HG03103 (cell line): ENCODE measurements around the gene PHF21B.
"Not testable (repeated sequence)": the region's sequence is repeated elsewhere in the genome, so short reads cannot be mapped to it uniquely, and the experiment has no call there.

Experiments
- ATAC-seq: cut with Tn5 transposase; IDR thresholded peaks from one replicate; pipeline ENCODE4 v1.9.1; 2021; ENCODE audit warnings: low read depth; ENCODE audit not compliant: unreplicated experiment

PHF21B gene

DNA sequence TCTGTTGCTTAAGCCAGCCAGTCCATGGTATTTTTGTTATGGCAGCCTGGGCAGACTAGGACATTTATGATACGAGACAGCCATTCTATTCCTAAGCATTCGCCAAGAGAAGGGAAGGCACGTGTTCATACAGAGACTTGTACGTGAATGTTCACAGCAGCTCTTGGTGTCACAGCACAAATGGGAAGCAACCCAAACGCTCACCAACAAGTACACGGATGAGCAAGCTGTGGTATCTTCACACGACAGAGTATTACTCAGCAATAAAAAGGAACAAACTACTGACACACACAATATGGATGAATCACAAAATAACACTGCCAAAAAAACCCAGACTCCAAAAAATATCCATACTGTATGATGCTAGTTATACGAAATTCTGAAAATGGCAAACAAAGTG lies 85.1 kb downstream of the PHF21B start:
- no peak for ATAC-seq

DNA sequence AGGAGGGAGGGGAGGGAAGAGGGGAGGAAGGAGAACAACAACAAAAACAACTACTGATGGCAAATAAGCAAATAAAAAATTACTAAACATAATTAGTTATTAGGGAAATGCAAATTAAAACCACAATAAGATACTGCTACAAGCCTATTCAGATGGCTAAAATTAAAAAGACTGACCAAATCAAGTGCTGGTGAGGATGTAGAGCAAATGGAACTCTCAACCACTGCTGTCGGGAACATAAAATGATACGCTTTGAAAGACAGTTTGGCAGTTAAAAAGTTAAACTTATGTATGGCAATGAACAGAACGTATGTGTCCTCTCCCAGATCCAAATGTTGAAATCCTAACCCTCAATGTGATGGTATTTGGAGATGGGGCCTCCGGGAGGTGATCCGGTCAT lies 85.7 kb downstream of the PHF21B start:
- no peak for ATAC-seq

DNA sequence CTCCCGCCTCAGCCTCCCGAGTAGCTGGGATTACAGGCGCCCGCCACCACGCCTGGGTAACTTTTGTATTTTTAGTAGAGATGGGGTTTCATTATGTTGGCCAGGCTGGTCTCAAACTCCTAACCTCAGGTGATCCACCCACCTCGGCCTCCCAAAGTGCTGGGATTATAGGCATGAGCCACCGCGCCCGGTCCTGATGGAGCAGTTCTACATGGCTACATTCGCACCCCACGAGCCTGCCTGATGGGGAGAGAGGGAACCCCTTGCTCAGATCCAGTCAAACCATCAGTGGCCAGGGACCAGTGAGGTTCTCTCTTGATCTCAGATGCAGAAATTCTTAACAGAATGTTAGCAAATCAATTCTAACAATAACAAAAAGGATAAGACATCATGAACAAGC lies 88.0 kb downstream of the PHF21B start:
- ATAC-seq, result not testable (repeated sequence)

DNA sequence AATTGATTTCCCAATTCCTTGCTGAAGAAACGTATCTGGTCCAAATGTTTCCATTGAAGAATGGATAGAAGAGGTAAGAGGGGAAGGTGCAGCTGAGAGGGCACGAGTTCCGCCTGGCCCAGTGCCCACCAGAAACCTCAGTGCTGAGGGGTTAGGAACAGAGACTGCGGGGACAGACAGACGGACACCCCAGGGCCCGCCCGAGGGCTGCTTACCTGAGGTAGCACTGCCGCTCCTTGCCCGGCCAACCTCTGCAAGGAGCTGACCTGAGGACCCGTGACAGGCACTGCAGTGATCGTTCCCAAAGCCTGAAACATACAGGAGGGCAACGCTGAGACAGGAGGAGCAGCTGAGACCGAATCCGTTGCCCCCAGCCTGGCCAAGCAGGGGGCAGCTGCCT lies 89.6 kb downstream of the PHF21B start:
- ATAC-seq, result no peak

DNA sequence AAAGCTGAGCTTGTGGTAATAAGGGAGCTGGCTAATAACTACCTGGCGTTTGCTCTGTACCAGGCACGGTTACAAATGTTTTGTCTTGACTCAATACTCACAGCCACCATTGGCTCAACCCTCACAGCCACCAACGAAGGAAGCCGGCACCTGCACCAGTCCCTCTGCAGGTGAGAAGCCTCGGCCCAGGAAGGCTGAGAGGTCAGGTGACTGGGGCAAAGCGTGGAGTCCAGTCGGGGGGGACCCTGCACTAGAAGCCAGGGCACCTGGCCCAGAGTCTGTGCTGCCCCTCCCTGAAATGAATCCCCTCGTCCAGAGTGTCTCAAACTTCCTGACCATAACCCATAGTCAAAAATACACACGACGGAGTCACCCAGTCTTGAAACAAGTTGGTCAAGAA lies 90.1 kb downstream of the PHF21B start:
- no peak for ATAC-seq

DNA sequence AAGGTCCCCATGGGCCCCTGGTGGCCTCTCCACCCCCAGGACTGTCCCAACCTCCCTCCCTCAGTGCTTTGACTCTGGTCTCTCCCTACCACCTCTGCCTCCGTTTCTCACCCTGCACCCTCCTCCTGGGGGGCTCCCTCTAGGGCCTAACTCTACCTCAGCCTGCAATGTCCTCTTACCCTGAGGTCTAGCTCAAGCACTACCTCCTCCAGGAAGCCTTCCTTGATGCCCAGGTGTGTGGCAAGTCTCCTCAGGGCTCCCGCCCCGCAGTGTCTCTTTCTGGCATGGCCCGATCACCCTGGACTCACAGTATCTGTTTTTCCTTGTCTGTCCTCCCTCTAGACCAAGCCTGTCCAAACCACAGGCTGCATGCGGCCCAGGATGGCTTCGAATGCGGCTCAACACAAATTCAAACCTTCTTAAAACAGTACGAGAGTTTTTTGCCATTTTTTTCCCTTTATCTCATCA lies 90.8 kb downstream of the PHF21B start:
- ATAC-seq, result no peak

DNA sequence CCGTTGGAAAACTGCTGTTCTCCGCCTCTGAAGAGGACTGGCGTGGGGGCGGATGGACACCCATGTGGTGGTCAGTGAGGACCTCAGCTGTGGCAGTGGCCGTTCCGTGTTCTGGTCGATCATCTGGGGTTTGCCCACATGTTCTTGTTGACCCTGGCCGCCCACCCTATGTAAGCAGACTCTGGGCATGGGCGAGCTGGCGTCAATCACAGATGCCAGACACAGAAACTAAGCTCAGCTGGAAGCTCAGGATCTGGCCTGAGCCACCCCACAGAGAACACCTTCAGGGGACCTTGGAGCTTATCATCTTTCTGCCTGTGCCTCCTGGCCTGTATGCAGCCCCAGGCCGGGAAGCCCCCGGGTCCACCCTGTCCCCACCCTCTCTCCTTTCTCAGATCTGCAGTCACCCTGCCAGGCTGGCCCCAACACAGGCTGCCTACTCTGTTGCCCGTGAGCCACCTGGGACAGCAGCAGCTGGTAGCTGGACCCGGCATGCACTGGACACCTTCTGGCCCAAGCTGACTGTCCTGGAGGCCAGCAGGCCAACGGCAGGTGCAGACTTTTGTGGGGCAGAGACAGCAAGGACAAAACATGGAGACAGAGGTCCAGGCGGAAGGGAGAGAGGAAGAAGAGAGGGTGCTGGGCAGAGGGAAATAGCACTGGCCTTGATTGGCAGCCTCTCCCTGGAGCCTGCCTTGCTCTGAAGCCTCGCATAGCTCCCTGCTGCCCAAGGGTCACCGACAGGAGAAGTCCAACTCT lies 91.5 kb downstream of the PHF21B start:
- no peak for ATAC-seq

DNA sequence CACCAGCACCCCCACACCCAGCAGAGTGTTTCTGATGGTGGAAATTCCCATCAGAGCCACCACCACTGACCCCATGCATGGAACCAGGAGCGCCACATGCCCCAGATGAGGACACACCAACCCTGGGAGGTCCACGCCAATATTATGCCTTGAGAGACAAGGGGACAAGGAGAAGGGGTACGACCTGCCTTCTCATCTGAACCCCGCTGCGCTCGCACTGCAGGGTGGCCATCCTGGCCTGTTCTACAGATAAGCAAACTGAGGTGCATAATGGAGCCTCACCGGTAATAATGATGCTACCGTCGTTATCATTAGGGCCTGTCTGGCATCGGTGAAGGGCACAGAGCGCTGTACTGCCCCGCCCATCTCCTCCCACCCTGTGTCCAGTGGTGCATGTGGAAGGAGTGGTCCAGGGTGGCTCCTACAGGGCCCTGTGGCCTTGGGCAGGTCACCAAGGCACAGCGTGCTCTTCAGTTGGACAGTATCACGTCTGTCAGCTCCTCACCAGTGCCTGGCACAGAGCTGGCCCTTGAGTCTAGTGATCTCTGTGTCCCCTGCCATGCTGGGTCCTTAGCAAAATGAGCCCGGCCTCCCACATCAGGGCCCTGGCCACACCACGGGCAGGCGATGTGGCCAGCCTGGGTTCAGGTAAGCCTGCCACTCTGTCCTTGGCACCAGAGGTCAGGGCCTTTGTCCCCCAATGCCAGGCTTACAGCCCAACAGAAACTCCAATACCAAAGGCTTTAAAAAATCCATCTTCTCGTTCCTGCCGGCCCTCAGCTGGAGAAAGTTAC lies 92.2 kb downstream of the PHF21B start:
- ATAC-seq, result no peak

DNA sequence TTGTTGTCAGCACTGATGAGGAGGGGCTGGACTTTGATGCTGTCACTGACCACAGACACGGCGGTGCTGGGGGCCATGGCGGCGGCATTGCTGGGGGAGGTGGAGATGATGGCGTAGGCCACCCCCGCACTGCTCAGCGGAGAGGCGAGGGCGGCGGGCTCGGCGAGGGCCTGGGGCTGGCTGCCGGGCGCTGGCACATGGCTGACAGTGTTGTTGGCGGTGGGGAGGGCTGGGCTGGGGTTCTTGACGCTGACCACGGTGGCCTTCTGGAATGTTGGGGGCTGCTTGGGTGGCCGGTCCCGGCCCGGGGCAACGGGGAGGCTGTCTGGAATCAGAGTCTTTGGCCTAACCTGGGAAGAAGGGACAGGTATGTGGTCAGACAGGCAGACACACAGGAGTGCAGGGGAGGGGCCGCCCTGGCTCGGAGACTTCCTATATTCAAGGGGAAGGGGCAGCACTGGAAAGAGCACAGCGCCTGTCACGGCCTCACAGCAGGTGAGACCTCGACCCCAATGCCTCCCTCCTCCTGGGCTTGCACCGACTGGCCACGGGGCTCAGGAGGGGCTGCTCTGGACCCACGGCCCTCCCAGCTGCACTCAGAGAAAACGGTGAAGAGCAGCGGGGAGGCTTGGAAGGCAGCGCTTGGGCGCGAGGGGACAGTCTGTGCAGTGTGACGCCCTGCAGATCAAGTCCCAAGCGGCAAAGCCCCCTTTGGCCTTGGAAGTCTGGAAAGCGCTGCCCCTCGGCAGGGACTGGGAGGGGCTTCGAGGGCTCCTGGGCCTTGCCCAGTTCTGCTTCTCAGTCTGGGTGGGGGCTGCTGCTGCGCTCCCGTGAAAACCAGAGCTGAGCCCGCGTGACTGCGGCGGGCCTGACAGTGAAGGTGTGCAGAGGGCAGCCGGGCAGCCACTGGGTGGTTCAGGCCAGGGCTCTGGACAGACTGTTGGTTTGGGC lies 93.2 kb downstream of the PHF21B start:
- no peak for ATAC-seq

DNA sequence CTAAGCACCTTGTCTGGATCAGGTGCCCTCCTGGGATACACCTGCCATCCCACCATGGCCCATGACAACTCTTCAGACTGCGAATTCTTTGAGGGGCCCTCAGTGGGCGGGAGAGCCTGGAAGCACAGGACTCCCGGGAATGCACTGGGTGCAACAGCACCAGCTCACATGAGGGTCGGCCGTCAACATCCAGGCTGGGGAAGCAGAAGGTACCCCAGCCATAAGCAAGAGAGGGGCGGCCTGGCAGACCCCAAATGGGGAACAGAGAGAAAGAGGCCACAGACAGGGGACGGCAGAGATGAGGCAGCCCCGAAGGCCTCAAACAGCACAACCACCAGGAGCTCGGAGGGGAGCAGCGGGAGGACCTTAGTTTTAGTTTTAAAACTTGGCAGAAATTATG lies 94.4 kb downstream of the PHF21B start:
- ATAC-seq, result no peak

DNA sequence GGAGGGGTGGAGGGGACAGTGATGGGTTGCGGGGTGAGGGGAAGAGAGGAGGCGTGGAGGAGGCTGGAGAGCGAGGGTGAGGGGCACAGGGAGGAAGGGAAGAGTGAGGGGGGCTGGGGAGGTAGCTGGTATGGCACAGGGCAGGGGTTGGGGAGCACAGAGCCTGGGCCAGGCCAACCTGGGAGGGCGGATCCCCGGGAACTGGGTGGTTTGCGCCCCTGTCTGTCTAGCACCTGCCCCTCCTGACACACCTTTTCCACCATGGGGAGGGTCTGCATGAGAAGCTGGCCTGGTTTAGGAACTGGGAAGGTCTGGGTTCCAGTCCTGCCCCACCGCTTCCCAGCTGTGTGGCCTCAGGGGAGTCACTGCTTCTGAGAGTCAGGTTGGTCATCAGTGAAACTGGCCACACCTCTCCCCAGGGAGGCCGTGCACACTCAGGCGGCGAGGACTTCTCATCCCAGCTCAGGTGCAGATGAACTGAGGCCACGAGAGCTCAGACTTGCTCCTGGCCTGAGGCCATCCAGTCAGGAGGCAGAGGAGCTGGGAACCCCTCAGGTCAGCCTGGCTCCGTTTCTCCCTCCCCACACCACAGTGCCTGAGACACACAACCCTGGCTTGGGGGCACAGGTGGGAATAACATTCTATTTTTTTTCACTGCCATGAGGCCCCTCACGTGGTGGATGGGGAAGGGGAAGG lies 95.6 kb downstream of the PHF21B start:
- no peak for ATAC-seq

DNA sequence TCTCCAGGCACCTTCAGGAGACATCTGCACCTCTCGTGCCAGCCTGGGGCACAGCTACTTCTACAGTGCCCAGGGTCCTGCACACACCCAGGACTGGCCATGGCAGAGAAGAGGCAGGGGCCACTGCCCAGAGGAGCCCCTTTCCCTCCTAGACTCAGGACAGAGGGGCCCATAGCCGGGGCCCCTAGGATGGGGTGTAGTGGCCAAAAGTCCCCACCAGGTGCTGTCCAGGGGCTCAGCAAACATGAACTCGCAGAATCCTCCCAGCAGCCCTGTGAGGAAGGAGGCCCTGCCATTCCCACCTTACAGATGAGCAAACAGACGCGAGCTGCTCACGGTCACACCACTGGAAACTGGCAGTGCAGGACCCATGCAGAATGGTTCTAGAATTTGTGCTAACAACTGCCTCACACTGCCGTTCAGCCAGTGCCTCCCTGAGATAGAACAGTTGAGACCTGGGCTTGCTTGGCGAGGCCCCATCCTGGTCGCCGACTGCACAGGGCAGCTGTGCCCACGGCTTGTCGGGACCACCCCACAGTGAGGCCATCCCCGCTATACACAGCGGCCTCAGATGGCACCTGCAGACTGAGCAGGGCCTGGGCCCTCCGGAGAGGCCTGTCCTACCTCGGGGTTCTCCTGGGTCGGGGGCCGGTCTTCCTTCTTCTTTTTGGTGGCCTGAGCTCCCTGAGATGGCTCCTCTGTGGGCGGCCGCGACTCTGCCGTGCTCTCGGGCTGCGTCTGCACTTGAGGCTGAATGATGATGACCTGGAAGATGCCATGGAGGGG lies 96.4 kb downstream of the PHF21B start:
- no peak for ATAC-seq

DNA sequence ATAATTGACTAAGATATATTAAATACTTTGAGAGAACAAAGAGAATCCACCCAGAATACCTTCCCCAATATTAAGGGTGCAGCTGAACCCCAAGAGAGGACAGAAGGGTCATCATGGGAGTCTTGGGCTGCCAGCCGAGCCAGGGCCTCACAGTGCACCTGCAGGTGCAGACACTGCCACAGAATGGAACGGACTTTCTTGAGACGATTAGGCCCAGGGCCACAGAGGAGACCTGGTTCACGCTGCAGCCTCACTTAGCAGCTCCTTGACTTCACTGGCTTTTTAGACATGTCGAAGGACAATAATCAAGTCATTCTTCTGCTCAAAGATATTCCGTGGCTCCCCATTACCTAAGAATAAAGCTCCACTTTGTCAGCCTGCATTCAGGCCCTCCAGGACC lies 100.6 kb downstream of the PHF21B start:
- no peak for ATAC-seq

DNA sequence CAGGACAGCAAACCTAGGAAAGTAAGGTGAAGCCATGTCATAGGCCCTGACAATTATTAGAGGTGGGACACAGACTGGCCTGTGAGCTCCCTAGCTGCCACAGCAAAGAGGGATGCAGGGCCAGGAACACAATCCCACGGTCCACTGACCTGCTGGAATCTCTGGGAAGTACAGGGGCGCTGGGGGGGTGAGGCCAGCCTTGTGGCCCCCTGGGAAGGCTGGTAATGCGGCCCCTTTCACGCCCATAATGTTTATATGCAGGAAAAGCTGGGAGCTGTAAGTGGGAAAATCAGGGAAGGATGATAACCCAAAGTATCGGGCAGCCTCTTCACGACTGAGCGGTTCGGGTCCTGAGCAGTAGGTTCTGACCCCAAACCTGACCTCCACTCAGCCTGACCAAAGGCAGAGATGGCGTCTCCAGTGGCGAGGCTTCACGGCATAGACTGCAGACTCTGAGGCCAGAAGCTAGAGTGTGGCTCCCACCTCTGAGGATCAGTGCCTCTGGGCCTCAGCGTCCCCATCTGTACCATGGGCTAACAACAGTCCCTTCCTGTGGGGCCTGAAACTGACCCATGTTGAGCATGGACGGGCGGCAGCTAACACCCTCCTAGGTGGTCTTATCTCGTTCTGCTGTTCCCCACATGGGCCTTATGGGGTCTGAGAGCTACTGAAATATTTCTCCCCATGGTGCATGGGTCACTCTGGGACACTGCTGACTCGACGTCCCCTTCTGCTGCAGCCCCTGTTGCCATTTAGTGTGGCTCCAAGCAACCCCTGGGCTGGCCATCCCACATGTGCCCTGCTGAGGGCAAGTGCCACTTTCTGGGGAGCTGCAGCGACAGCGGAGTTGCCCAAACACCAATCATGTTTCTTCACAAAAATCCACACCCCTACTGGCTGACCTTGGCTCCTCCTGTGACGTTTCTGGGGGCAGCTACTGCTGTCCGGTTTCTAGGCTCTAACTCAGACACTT lies 101.8 kb downstream of the PHF21B start:
- no peak for ATAC-seq

DNA sequence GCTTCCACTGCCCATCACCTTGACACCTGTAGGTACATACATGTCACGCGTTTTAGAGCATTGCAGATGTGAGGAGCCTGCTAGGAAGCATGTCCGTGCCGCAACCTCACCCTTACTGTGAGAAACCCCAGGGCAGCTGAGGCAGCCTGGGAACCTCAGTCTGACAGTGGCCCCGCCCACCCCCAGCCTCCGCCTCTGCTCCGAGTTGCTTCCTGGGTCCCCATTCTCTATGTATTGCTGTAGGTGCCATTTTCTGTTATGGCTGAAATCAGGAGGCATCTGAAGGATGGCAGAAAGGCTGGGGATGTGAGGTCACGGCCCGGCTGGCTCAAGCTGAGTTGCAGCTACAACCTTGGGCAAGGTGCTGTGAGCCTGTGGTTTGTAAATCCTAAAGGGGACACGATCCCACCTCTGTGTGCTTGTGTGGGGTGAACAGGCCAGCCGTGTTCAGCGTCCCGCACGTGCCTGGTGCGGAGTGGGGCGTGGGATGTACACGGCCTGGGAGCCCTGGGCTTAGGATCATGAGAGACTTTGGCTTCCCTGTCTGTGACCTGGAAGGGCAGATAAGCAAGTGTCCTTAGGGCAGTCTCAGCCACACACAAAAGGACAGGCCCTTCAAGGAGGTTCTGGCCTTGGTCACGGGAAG lies 102.7 kb downstream of the PHF21B start:
- ATAC-seq, result no peak

DNA sequence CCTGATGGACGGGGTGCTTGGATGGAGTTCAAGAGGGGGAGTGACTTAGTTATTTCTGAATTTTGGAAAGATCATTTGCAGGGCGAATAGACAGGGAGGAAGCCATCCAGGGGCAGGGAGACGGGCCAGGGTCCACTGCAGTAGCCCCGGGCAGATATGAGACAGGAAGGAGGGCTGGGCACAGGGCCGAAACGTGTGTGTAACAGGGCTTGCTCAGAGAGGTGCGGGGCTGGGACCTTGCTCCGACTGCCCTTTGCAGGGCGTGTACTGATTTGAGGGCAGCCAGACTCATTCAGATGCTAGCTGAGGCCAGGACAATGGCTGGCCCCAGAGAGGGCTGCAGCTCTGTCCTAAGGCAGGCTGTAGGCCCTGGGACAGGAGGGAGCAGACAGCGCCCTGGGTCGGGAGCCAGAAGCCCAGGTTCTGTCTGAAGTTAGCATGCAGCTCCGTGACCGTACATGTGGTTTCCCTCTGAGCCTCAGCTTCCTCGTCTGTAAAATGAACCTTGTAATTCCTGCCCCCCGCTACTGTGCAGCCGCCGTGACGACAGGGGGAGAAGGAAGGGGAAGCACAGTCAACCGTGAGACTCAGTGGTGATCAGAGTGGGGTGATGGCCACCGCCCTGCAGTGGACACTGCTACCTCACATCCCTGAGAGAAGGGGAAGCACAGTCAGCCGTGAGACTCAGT lies 103.4 kb downstream of the PHF21B start:
- ATAC-seq, result no peak

DNA sequence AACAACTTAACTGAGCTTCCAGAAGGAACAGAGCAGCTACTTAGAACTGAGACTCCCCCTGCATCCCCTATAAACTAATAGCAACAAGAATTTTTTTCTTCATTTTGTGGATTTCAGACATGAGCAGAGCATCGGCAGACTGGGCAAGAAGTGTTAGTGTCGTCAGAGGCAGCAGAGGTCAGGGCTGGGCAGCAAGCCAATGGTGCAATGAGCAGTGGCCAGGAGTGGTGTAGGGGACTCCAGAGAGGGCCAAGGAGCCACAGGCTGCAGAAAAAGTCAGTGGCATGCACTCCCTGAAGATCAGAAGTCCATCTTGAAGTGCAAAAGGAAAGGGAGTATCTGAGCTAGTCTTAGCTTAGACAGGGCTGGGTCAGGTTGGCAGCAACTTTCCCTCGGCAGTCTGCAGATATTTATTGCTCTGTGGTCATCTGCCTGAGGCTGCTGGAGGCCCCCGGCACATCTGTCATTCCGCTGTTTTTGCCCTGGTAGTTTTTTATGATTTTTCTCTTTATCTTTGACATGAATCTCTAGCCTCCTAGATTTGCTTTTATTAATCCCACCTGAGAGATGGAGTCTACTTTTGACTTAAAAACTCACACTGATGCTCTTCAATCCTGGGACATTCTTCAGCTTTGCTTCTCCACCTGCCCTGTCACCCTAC lies 105.2 kb downstream of the PHF21B start:
- ATAC-seq, result not testable (repeated sequence)
